Sciatic nerve (tissue), 2 donors: ENCODE results near the gene METTL16. TPM values are rescaled to one million over a fixed set of nuclear protein-coding genes. Genes with fewer than 3 reads are reported as not detected.

Experiments used
- ATAC-seq: fragments of 200-7000 bp; cut with Tn5 transposase; one replicate; pipeline ENCODE4 v1.9.1; 2020; ENCODE audit warnings: mild to moderate bottlenecking, moderate library complexity
- DNase-seq: peaks from one replicate; pipeline ENCODE4 v3.0.0-alpha.2; 2020; ENCODE audit warnings: low spot score
- intact Hi-C: fragments of 100-400 bp; cut with DNase I; formaldehyde crosslinking; loops from one replicate; pipeline ENCODE4 v1.14.2; 2022
- total RNA-seq: library from RNA; stranded (reverse); fragmentation: NEBNext Ultra II Directional; extraction: Animal tissue kit (Norgen Biotek cat#: 25700); gene quantifications from one replicate; pipeline ENCODE4 v1.2.1, GENCODE V29; 2021
- donor health status: DM: no; HTN: no; CAD: no.
- donor health status: DM: no; HTN: no; CAD: no.

The METTL16 gene
- total RNA-seq, 1 donor from 2014 or later = 39.0 TPM

DNA sequence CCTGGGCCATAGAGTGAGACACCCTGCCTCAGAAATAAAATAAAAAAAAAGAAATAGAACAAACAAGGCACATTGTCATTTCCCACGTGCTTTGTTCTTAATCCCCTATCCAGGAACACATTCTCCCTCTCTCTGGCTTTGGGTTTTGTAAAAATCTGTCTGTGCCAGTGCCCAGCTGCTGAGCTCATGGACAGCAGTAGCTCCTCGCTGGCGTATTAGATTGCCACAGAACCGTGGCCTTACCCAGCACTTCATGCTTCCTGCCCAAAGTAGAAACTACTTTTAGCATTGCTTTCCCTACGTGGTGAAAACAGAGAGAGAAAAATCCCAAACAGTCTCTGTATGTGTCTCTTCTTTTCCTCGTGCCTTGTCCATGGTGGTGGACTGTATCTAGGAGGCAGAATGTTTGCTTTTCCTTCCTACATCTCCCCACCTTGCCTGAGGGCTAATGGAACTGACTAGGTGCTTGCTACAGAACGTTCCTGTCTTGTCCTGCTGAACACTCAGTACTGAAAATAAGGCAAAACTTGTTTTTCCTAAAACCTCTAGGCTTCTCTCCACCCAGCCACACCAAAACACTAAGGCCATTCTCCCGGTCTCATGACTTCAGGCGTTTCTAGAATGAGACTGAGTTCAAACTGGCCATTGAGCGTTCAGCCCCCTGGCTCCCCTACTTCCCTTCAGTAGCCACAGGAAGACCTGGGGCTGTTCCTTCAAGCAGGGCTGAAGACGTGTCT is 137.0 kb downstream of the METTL16 start:
- DNase-seq (no peak), ATAC-seq (no peak)
- intact Hi-C loops = loop anchor here (5.0 kb wide), 2 partner anchors 43 to 213 kb away; no protein-coding TSS in a partner anchor

DNA sequence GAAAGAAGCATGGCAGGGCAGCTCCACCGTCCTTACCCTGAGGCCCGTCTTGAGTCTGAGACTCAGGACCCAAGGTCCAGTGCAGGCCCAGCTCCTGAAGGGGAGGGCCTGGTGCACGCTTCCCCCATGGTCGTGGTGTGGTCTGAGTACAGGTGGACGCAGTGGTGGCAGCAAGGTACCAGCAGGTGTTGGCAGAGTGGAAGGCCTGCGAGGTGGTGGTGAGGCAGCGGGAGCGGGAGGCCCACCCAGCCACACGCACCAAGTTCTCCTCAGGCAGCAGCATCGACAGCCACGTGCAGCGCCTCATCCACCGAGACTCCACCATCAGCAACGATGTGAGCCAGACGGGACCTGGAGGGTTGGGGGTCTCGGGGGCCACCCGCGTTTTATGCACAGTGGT is 138.5 kb downstream of the METTL16 start:
- intact Hi-C loops = loop anchor here (5.0 kb wide), 1 partner anchor 214 kb away; no protein-coding TSS in a partner anchor
- ATAC-seq (no peak), DNase-seq (no peak)

DNA sequence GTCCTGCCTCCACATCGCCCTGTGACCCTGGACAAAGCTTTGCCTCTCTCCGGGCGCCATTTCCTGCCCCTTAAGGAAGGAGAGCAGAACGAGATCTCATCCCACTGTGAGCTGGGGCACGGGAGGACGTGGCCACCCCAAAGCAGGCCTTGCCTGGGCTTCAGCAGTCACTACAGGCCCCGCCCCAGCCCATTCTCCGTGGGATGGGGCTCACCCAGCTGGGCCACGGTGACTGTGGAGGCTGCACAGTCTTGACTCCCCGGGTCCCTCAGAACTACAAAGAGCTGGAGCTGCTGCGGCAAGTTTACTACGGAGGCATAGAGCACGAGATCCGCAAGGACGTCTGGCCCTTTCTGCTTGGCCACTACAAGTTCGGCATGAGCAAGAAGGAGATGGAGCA is 139.0 kb downstream of the METTL16 start:
- ATAC-seq = no peak
- no peak for DNase-seq
- intact Hi-C loops = loop anchor here (5.0 kb wide), 1 partner anchor 215 kb away; no protein-coding TSS in a partner anchor

DNA sequence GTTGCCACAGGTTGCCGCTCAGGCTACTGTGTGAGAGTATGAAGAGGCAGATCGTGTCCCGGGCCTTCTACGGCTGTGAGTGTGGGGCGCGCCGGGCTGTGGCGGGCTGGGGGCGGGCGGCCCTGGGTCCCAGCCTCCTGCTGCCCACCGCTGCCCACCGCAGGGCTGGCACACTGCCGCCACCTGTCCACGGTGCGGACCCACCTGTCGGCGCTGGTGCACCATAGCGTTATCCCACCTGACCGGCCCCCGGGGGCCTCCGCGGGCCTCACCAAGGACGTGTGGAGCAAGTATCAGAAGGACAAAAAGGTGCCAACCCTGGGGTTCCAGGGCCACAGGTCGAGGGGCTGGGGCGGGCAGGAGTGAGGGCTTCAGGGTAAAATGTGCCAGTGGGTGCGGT is 139.5 kb downstream of the METTL16 start:
- no peak for ATAC-seq
- intact Hi-C loops = loop anchor here (5.0 kb wide), 1 partner anchor 215 kb away; no protein-coding TSS in a partner anchor
- DNase-seq = no peak

DNA sequence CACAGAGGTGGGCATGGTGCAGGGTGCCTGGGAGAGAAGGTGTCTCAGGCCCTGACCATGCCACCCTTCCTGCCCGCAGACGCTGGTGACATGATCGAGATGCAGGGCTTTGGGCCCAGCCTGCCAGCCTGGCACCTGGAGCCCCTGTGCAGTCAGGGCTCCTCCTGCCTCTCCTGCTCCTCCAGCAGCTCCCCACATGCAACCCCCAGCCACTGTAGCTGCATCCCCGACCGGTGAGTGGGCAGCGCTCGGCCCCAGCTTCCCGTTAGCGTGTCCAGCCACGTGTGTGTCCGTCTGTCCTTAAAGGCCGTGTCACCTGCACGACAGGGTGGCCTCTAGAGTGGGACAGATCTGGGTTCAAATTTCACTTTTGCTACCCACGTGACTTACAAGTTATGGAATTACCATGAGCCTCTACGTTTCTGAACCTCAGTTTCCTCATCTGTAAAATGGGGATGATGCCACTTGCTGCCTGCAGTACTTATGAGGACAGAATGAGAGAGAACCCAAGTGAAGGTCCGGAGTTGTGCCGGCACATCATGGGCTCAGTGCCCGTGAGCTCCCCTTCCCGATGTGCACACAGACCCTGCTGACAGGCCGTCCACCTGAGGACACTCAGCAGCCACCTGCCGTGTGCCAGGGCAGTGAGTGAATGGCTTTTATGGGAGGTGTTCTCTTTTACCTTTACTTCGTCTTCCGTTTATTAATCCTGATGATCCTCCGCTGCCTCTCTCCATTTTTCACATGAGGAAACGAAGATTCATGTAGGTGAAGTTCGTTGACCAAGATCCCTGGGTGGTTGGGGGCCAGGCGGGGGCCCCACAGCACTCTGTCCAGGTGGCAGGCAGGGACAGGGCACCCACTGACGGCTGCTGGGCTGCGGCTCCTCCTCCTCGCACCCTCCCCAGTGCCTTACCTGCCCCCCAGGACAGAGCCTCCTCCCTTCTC is 140.2 kb downstream of the METTL16 start:
- DNase-seq = no peak
- no peak for ATAC-seq
- intact Hi-C loops = loop anchor here (5.0 kb wide), 1 partner anchor 216 kb away; no protein-coding TSS in a partner anchor

DNA sequence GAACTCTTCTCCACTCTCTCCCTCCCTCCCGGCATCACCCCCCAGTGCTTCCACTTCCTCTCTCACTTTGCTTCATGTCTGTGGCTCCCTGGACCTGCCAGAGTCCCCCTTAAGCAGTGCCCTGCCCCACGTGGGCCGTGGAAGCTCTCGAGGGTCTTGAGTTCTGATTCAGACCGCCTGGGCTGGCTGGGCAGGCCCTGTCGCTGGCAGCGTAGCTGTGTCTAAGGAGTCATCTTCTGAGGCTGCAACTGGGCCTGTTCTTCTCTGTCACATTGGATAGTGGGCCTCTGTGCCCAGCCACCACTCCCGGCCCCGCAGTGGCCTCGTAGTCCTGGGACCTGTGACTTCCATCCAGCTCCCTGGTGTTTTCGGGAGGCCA is 141.5 kb downstream of the METTL16 start:
- no peak for DNase-seq
- no peak for ATAC-seq
- intact Hi-C loops = loop anchor here (5.0 kb wide), 1 partner anchor 217 kb away; no protein-coding TSS in a partner anchor

DNA sequence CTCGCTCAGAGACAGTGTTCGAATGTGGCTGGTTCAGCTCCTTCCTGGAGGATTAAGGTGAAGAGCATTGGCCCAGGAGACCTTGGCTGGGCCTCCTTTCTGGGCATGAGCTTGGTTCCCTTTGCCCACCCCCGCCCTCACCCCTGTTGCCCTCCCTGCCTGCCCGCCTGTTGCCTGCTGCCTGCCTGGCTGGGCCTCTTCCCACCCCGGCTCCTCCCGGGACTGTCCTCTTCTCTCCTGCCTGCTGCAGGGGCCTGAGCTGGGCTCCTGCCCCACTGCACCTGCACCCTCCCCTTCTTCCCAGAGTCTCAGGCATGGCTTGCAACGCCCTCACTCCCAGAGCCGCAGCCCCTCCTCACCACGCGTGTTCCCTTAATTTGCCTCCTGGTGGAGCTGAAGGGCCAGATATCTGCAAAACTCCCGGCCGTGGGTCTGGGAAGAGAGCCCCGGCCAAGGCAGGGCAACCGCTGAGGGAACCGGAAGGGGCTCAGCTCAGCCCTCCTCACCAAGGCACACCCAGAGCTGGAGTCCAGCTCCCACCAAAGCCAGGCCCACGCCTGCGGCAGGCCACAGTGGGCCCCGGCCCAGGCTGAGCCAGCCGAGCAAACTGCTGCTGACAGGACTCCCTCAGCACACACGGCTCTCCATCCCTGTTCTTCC is 142.0 kb downstream of the METTL16 start:
- no peak for DNase-seq
- intact Hi-C loops = loop anchor here (5.0 kb wide), 1 partner anchor 218 kb away; no protein-coding TSS in a partner anchor
- ATAC-seq = peak; percentile 19

DNA sequence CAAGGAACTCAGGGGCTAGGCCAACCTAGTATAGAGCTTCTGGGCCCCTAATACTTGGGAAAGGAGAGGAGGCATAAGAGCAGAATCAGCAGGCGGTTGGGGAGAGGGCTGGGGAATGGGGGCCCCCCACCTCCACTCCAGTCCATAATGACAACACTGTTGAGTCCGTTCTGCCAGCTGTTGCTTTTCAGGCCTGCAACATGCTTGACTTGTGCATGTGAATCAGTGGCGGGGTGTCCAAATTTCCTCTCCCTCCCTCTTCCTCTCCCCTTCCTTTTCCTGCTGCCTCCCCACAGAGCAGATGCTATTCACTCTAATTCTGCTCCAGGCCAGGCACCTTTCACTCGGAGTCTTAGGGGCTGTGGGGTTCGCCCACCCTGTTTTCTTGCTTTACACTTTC is 142.6 kb downstream of the METTL16 start:
- intact Hi-C loops = no loop called here
- no peak for DNase-seq
- ATAC-seq = no peak

DNA sequence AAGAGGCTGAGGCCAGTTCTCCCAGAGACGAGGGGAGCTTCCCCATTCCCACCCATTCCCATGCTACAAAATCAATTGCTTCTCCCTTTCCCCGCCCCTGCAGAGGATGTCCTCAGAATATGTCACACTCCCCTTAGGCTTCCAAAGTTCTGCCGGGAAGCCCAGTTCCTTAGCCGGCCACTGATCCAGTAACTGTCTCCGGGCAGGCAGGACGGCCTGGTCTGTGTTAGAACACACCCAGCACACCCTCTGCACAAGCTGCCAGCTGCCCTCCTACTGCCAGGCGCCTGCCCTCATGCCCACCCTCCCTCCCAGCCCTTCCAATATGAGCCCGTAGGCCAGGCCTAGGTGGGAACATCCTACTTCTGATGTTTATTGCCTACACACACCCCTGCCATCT is 143.3 kb downstream of the METTL16 start:
- intact Hi-C loops = no loop called here
- ATAC-seq (no peak), DNase-seq (no peak)

DNA sequence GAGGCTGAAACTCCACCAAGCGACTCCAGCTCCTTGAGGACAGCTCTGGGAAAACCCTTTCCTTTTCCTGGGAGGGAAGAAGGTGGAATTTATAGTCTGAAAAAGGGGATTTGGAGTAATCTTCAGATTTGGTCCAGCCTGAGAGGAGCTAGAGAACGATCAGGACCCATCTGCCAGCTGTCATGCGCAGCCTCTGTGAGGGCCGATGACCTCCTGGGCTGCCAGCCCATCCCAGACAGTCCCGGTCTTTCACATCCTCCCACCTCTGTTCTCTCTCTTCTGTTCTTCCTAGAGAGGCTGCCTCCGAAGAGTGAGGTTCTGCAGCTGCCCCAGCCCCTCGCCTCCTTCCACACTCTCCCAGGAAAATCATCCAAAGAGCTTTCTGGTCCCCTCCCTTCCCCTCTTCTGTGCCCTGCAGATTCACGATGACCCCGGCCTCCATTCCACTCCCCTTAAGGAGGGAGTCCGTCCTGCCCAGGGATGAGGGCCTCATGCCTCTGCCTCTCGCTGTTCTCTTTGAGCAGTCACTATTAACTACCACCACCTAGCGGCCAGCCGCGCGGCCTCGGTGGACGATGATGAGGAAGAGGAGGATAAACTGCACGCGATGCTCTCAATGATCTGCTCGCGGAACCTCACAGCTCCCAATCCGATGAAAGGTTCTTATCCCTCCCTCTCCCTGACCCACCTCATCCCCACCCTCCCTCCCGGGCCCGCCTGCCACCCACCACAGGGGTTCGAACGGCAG is 144.8 kb downstream of the METTL16 start:
- no peak for DNase-seq
- intact Hi-C loops = no loop called here
- no peak for ATAC-seq

Other genes starting within 250 kb of the METTL16 start
- gene SMG6, start 208.1 kb downstream of the METTL16 start, total RNA-seq = 58.7 TPM
- gene SRR, start 207.9 kb downstream of the METTL16 start, total RNA-seq = 10.0 TPM
- 18.4 TPM for gene TSR1, start 175.4 kb downstream of the METTL16 start, total RNA-seq
- 59.3 TPM for gene SGSM2, start 174.4 kb downstream of the METTL16 start, total RNA-seq
- 37.7 TPM for gene MNT, start 110.8 kb downstream of the METTL16 start, total RNA-seq
- 160 TPM for gene PAFAH1B1, start 81.8 kb upstream of the METTL16 start, total RNA-seq
- 39.2 TPM for gene CLUH, start 199.9 kb upstream of the METTL16 start, total RNA-seq
- 0.27 TPM for gene CCDC92B, start 237.8 kb upstream of the METTL16 start, total RNA-seq